Stimulated activated CD4-positive, alpha-beta T cell treated with anti-CD3 and anti-CD28 coated beads, Interleukin-4, amount 100 ng/mL, for 48 hours (primary cell): ENCODE data around the gene SLC39A10.
A peak's percentile ranks its signal among the peaks of the same experiment; 100 is the strongest.
"Not testable (repeated sequence)": the region's sequence is repeated elsewhere in the genome, so short reads cannot be mapped to it uniquely, and the experiment has no call there.

Experiments
- DNase-seq, 2 donors: peaks; one replicate each; pipeline ENCODE4 v3.0.0-alpha.2; 2020; ENCODE audit warnings: low read depth in 2 of 2

SLC39A10 gene

GRCh38 chr2:195656859-195657633 lies at the start of gene SLC39A10:
Gene SLC39A10 (plus strand): TSS chr2:195657226. CDS start chr2:195680043, 22,817 bp downstream.
- DNase-seq = peak; percentile 92 to 95

GRCh38 chr2:195608768-195609454 lies 48.1 kb upstream of the SLC39A10 start:
- no peak for DNase-seq

- DNase-seq = no peak
Measured at GRCh38 chr2:195610717-195611116, 46.3 kb upstream of the SLC39A10 start.

DNA sequence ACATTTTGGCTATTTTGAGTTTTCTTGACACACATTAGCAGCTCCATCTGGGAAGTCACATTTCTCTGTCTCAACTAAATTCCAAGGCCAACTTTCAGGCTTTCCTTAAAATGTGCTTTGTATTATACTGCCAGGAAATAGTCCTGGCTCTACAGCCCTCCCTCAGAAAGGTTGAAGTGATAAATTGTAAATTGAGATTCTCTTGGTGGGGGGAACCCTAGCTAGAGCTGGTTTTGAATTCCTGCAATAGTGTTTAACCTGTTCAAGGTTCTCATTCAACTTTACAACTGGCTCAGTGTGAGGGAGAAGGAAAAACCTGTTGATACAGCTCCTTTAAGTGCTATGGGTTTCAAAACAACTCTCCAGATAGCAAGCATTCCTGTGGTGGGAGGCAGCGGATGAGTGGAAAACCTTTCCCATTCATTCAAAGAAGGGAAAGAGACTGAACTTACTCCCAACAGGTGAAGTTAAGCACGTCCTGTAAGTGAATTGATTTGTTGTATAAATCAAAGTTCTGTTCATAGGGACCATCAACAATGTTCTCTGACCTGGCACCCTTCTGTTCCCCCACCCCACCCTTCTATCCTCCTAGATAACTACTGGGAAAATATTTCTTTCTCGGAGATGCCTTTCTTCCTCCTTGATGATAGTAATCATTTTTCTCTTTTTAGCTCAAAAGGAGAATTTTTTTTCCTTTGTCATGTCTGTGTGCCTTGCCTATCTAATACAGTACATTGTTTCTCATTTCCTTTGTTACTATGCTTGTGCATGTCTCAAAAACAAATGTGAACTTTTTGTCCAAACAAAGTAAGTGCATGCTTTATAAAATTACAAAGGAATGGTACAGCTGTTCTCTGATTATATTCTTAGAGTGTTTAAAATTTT lies 44.2 kb upstream of the SLC39A10 start:
- no peak for DNase-seq

DNA sequence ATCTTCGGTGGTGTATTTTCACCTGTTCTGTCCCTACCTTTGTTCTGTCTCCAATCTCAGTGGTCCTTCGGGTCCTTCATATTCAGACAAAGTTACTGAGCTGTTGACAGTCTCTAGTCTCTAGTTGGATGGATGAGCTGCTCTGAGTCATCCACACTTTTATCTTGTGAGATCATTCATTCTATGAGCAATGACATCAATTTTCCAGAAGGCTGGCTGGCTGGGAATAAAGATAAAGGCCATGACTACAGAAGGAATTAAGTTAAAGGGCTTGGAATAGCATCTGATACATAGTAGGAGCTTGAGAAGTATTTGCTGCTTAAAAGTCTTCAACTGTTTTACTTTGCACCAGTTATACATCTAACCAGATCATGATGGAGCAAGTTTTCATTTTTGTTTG lies 43.1 kb upstream of the SLC39A10 start:
- DNase-seq = no peak

GRCh38 chr2:195619590-195619989 lies 37.4 kb upstream of the SLC39A10 start:
- DNase-seq = no peak

DNA sequence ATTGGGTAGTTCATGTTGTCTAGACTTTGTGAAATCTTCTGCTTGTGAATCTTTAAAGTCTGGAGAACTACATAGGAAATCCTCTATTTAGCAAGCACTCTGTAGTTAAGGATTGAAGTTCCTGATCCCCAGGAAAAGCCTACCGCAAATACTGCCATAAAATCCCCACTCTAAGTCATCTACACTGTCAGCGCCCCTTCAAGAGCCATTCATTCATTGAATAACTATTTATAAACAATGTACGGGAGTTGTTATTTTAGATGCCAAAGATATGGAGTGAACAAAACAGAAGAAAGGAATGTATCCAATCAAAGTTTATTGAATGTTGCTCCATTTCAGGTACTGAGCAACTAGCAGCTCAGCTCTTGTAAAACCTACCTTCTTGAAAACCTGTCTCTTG lies 36.5 kb upstream of the SLC39A10 start:
- DNase-seq = no peak

GRCh38 chr2:195622966-195623365 lies 34.1 kb upstream of the SLC39A10 start:
- no peak for DNase-seq

DNA sequence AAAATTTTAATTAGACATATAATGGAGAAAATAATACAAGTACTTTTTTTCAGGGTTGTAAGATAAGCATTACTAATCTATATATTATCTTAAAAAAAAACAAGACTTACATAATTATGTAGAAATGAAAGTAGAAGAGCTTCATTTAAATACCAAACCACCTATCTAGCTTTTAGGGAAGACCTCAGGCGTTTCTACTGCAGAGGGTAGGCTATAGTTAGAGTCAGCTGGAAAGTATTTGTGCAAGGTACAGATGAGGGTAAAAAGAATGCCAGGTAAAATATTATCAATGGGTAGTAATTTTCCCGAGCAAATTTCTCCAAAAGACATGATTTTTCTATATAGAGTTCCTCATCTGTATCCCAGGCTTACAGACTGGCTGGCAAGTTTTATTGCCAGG lies 30.5 kb upstream of the SLC39A10 start:
- no peak for DNase-seq

GRCh38 chr2:195628666-195629065 lies 28.4 kb upstream of the SLC39A10 start:
- DNase-seq = no peak

GRCh38 chr2:195632856-195633572 lies 24.0 kb upstream of the SLC39A10 start:
- no peak for DNase-seq

DNA sequence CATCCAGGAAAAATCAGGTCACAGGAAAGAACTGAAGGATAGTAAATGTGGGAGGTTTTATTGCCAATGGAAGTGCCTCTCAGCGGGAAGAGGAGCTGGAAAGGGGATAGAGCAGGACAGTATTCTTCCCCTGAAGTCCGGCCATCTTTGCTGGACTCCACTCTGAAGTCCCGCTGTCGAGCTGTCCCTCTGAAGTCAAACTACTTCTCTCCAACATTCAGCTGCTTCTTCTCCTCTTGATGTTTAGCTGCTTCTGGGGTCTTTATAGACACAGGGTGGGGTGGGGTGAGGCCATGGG lies 23.5 kb upstream of the SLC39A10 start:
- no peak for DNase-seq

- no peak for DNase-seq
Measured at GRCh38 chr2:195633974-195634373, 23.1 kb upstream of the SLC39A10 start.

GRCh38 chr2:195636890-195637289 lies 20.1 kb upstream of the SLC39A10 start:
- DNase-seq = no peak

DNA sequence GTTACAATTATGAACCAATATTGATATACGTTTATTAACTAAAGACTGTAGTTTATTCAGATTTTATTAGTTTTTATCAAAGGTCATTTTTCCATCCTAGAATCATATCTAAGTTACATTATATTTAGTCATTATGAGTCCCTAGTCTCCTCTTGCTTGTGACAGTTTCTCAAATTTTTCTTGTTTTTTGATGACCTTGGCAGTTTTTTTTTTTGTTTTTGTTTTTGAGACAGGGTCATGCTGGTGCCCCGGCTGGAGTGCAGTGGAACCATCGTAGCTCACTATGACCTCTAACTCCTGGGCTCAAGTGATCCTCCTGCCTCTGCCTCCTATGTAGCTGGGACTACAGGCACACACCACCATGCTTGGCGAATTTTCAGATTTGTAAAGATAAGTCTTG lies 18.3 kb upstream of the SLC39A10 start:
- DNase-seq = no peak

DNA sequence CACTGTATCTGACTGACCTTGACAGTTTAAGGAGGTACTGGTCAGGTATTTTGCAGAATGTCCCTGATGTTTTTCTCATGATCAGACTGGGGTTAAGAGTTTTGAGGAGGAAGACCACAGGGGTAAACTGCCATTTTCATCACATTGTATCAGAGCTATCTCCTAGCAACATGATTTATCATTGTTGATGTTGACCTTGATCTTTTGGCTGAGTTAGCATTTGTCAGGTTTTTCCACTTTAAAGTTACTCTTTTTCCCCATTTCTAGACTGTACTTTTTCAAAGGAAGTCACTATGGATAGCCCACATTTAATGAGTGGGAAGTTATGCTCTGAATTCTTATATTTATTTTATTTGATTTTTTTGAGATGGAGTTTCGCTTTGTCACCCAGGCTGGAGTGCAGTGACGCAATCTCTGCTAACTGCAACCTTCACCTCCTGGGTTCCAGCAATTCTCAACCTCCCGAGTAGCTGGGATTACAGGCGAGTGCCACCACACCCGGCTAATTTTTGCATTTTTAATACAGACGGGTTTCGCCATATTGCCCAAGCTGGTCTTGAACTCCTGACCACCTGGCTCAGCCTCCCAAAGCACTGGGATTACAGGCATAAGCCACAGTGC lies 17.7 kb upstream of the SLC39A10 start:
- DNase-seq = no peak

- DNase-seq = no peak
Measured at GRCh38 chr2:195639959-195640358, 17.1 kb upstream of the SLC39A10 start.

DNA sequence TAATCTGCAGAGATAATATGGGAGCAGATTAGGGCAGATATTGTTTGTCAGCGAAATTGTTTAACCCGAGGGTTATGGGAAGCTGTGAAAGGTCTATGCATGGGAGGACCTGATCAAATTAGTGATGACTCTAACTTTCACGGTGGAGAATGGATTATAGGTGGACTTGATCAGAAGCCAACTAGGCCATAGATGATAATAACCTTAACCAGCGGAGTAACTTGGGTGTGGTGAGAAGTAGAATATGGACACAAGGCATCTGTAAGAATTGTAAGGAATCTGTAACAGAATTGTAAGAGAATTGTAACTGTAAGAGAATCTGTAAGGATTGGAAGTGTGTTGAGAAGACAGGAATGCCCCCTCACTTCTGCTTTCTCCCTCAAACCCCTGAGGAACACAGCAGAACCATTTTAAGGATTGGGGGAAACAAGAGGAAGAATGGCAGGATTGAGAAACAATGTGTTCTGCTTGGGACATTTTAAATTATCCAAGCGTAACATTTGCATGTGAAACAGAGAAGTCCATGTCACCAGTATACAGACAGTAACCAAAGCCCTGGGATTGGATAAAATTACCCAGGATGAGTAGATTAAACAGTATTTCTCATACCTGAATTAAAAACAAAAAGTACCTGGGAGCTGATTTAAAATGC lies 14.9 kb upstream of the SLC39A10 start:
- DNase-seq = no peak

DNA sequence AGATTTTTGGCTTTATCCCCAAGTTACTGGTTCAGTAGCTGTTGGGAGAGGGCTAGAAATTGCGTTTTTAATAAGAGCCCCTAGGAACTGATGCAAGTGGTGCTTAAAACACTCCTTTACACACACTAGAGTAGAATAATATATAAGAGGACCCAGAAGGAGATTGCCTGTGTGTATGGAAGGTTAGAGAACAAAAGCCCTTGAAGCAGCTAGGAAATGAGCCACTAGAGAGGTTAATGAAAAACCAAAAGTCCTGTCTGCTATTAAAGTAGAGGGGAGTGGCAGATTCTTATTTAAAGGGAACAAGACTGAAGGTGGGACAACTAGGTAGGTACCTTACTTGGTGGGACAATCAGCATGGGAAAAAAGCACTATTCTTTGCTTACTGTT lies 14.4 kb upstream of the SLC39A10 start:
- no peak for DNase-seq

- not testable (repeated sequence) for DNase-seq
Measured at GRCh38 chr2:195644708-195645107, 12.3 kb upstream of the SLC39A10 start.

DNA sequence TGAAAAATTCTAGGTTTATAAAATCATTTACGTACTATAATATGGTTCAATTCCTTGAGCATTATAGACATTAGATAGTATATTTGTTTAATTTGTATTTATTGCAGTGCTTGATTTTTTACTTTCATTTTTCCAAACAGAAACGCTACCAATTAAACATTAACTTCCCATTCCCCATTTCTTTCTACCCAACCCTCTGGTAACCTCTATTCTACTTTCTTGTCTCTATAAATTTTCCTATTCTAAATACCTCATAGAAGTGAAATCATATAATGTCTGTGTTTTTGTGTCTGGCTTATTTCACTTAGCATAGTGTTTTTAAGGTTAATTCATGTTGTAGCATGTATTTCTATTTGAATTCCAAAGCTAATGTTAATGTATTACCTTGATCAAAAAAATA lies 11.6 kb upstream of the SLC39A10 start:
- no peak for DNase-seq
